T47D (cell line): ENCODE results near the gene ANKFY1.
"Not testable (repeated sequence)": the region's sequence is repeated elsewhere in the genome, so short reads cannot be mapped to it uniquely, and the experiment has no call there.

ENCODE experiments used
- DNase-seq, 2 experiments: peaks; one replicate each; pipeline versions ENCODE4 v3.0.0 to v3.0.0-alpha.2; 2011 to 2012; ENCODE audit warnings: low read depth in 1 of 2, low spot score in 1 of 2
- JUND ChIP-seq: IDR thresholded peaks from 2 replicates; pipeline ENCODE4 v1.6.1; 2012; ENCODE audit warnings: low read depth
- in situ Hi-C: cut with HindIII; loops from 2 replicates; pipeline ENCODE4 v1.10.0; 2016; ENCODE audit warnings: low sequenced_read_pairs, low pct_unique_long_range_greater_than_20kb

The ANKFY1 gene

GRCh38 chr17:4287710-4288109 is 23.9 kb upstream of the ANKFY1 start:
- in situ Hi-C loops: no loop called here
- TF ChIP-seq JUND: no peak
- DNase-seq: no peak

GRCh38 chr17:4276514-4276913 is 12.7 kb upstream of the ANKFY1 start:
- in situ Hi-C loops: no loop called here
- TF ChIP-seq JUND: no peak
- DNase-seq: no peak

GRCh38 chr17:4272972-4273368 is 9.2 kb upstream of the ANKFY1 start:
- DNase-seq: no peak
- TF ChIP-seq JUND: no peak
- in situ Hi-C loops: no loop called here

GRCh38 chr17:4272213-4272971 is 8.6 kb upstream of the ANKFY1 start:
- TF ChIP-seq JUND: no peak
- in situ Hi-C loops: no loop called here
- DNase-seq: no peak

- TF ChIP-seq JUND: no peak
- in situ Hi-C loops: no loop called here
These were observed 7.0 kb upstream of the ANKFY1 start for GRCh38 chr17:4270736-4271135.

GRCh38 chr17:4269915-4270314 is 6.1 kb upstream of the ANKFY1 start:
- no peak for DNase-seq
- in situ Hi-C loops: no loop called here
- no peak for TF ChIP-seq JUND

More at GRCh38 chr17:4270736-4271135, 7.0 kb upstream of the ANKFY1 start:
- no peak for DNase-seq

GRCh38 chr17:4267402-4267801 is 3.6 kb upstream of the ANKFY1 start:
- in situ Hi-C loops: no loop called here
- no peak for DNase-seq
- TF ChIP-seq JUND: no peak

GRCh38 chr17:4266550-4266949 is 2.8 kb upstream of the ANKFY1 start:
- in situ Hi-C loops: no loop called here
- no peak for DNase-seq
- TF ChIP-seq JUND: no peak

- no peak for DNase-seq
- in situ Hi-C loops: no loop called here
- TF ChIP-seq JUND: no peak
These were observed 1.1 kb downstream of the ANKFY1 start for GRCh38 chr17:4262703-4263102.

GRCh38 chr17:4261452-4261851 is 2.3 kb downstream of the ANKFY1 start:
- DNase-seq: no peak
- in situ Hi-C loops: no loop called here
- TF ChIP-seq JUND: no peak

- in situ Hi-C loops: no loop called here
- DNase-seq: no peak
- TF ChIP-seq JUND: no peak
These were observed 4.9 kb downstream of the ANKFY1 start for GRCh38 chr17:4258867-4259266.

- in situ Hi-C loops: no loop called here
- no peak for TF ChIP-seq JUND
- DNase-seq: no peak
These were observed 6.8 kb downstream of the ANKFY1 start for GRCh38 chr17:4256952-4257351.

GRCh38 chr17:4255271-4255670 is 8.5 kb downstream of the ANKFY1 start:
- DNase-seq, in situ Hi-C loops: not testable (repeated sequence)

GRCh38 chr17:4250887-4251286 is 12.9 kb downstream of the ANKFY1 start:
- no peak for DNase-seq
- TF ChIP-seq JUND: no peak
- in situ Hi-C loops: no loop called here
